WTC11 (cell line): ENCODE data around the gene CCDC57. TPM values are rescaled to one million over a fixed set of nuclear protein-coding genes. Genes with fewer than 3 reads are reported as not detected.

Source experiments
- ATAC-seq: fragments of 200-7000 bp; cut with Tn5 transposase; 2 replicates; pipeline ENCODE4 v1.10.0; 2021; ENCODE audit warnings: mild to moderate bottlenecking, moderate library complexity
- CTCF ChIA-PET: fragments of 300-600 bp; sonication (Branson Sonifier 250); formaldehyde crosslinking; loops from one replicate; lab custom pipeline; 2021; ENCODE audit warnings: antibody characterized with exemption; lab: Charles Lee
- POLR2A ChIA-PET: fragments of 350-600 bp; sonication (Branson Sonifier 250); formaldehyde crosslinking; loops from one replicate; lab custom pipeline; 2021; ENCODE audit warnings: antibody characterized with exemption; lab: Charles Lee
- DNase-seq: peaks from one replicate; pipeline ENCODE4 v3.0.0; 2021; ENCODE audit warnings: low spot score
- H3K27ac Mint-ChIP-seq: 2 replicates; pipeline ENCODE4 v1.8.0; 2021; ENCODE audit warnings: mixed read lengths
- H3K27me3 Mint-ChIP-seq: 2 replicates; pipeline ENCODE4 v1.8.0; 2021; ENCODE audit warnings: low read depth, mild to moderate bottlenecking, moderate library complexity, mixed read lengths
- H3K36me3 Mint-ChIP-seq: 2 replicates; pipeline ENCODE4 v1.8.0; 2021; ENCODE audit warnings: mixed read lengths
- H3K4me1 Mint-ChIP-seq: 2 replicates; pipeline ENCODE4 v1.8.0; 2022; ENCODE audit warnings: mixed read lengths
- H3K4me3 Mint-ChIP-seq: 2 replicates; pipeline ENCODE4 v1.8.0; 2021; ENCODE audit warnings: mild to moderate bottlenecking, moderate library complexity, mixed read lengths
- H3K9me3 Mint-ChIP-seq: 2 replicates; pipeline ENCODE4 v1.8.0; 2021; ENCODE audit warnings: mixed read lengths
- CBFB ChIP-seq: sonication (generic); formaldehyde crosslinking; IDR thresholded peaks from 2 replicates; pipeline ENCODE4 v1.8.1; 2022; ENCODE audit warnings: mild to moderate bottlenecking, low read depth, missing genetic modification reagents
- ESRRA ChIP-seq: sonication (generic); formaldehyde crosslinking; IDR thresholded peaks from 2 replicates; pipeline ENCODE4 v1.8.1; 2022; ENCODE audit warnings: mild to moderate bottlenecking, missing genetic modification reagents, borderline replicate concordance
- FOXK1 ChIP-seq: sonication (generic); formaldehyde crosslinking; IDR thresholded peaks from 2 replicates; pipeline ENCODE4 v1.8.0; 2022; ENCODE audit warnings: mild to moderate bottlenecking, moderate library complexity, missing genetic modification reagents
- MLX ChIP-seq: sonication (generic); formaldehyde crosslinking; IDR thresholded peaks from 2 replicates; pipeline ENCODE4 v1.8.1; 2023; ENCODE audit warnings: mild to moderate bottlenecking, missing genetic modification reagents, moderate library complexity
- MXD4 ChIP-seq: fragments of 250-450 bp; sonication (Bioruptor Pico); IDR thresholded peaks from 2 replicates; pipeline ENCODE4 v1.8.0; 2021; ENCODE audit warnings: mild to moderate bottlenecking, moderate library complexity, borderline replicate concordance
- NR3C1 ChIP-seq: sonication (generic); formaldehyde crosslinking; conservative IDR thresholded peaks from 2 replicates; pipeline ENCODE4 v1.8.1; 2023; ENCODE audit warnings: low read depth, mild to moderate bottlenecking, missing genetic modification reagents
- OVOL2 ChIP-seq: fragments of 250-450 bp; sonication (Bioruptor Pico); IDR thresholded peaks from 2 replicates; pipeline ENCODE4 v1.9.0; 2021; ENCODE audit warnings: mild to moderate bottlenecking, borderline replicate concordance
- PRRX2 ChIP-seq: fragments of 250-450 bp; sonication (Bioruptor Pico); IDR thresholded peaks from 2 replicates; pipeline ENCODE4 v1.8.0; 2021; ENCODE audit warnings: mild to moderate bottlenecking
- RELA ChIP-seq: sonication (generic); formaldehyde crosslinking; IDR thresholded peaks from 2 replicates; pipeline ENCODE4 v1.8.1; 2022; ENCODE audit warnings: missing genetic modification reagents, mild to moderate bottlenecking, borderline replicate concordance
- SMAD3 ChIP-seq: sonication (generic); formaldehyde crosslinking; IDR thresholded peaks from 2 replicates; pipeline ENCODE4 v1.8.0; 2022; ENCODE audit warnings: missing genetic modification reagents, mild to moderate bottlenecking, borderline replicate concordance
- SP1 ChIP-seq: sonication (generic); formaldehyde crosslinking; conservative IDR thresholded peaks from 2 replicates; pipeline ENCODE4 v1.8.1; 2022; ENCODE audit warnings: missing genetic modification reagents
- ZBTB21 ChIP-seq: sonication (generic); formaldehyde crosslinking; IDR thresholded peaks from 2 replicates; pipeline ENCODE4 v1.8.1; 2023; ENCODE audit warnings: mild to moderate bottlenecking, missing genetic modification reagents, borderline replicate concordance
- ZBTB43 ChIP-seq: sonication (generic); formaldehyde crosslinking; IDR thresholded peaks from 2 replicates; pipeline ENCODE4 v1.8.1; 2023; ENCODE audit warnings: mild to moderate bottlenecking, missing genetic modification reagents
- ZNF416 ChIP-seq: fragments of 250-450 bp; sonication (Bioruptor Pico); IDR thresholded peaks from 2 replicates; pipeline ENCODE4 v1.9.0; 2021; ENCODE audit warnings: mild to moderate bottlenecking, inconsistent platforms
- ZNF532 ChIP-seq: fragments of 250-450 bp; sonication (Bioruptor Pico); IDR thresholded peaks from 2 replicates; pipeline ENCODE4 v1.9.0; 2021; ENCODE audit warnings: mild to moderate bottlenecking, borderline replicate concordance
- total RNA-seq: library from RNA; stranded (reverse); gene quantifications from 3 replicates; pipeline ENCODE4 v1.2.3, GENCODE V29; 2021
- TF ChIP-seq, protein P1 (sequence below): sonication (generic); formaldehyde crosslinking; IDR thresholded peaks from 2 replicates; pipeline ENCODE4 v1.8.1; 2022; ENCODE audit warnings: mild to moderate bottlenecking, moderate library complexity, missing genetic modification reagents
- TF ChIP-seq, protein P2 (sequence below): sonication (generic); formaldehyde crosslinking; IDR thresholded peaks from 2 replicates; pipeline ENCODE4 v1.8.0; 2022; ENCODE audit warnings: mild to moderate bottlenecking, missing genetic modification reagents
- TF ChIP-seq, protein P3 (sequence below): fragments of 250-450 bp; sonication (Bioruptor Pico); IDR thresholded peaks from 2 replicates; pipeline ENCODE4 v1.9.0; 2021; ENCODE audit warnings: mild to moderate bottlenecking

Gene CCDC57
- total RNA-seq, 1 experiment from 2014 or later, result 20.0 TPM

- peak overlapping the region; percentile 36; the same call in 1 of the 2 replicates for H3K27ac Mint-ChIP-seq
- CTCF ChIA-PET, result interaction anchor here (1.0 to 2.8 kb wide), 11 partner anchors 11 to 130 kb away, joined by 3 to 36 read pairs (median 7); partner anchors contain the start of genes DCXR, LRRC45 and RAC3
- H3K4me1 Mint-ChIP-seq, result 0 out of 2 replicates have a peak, but pooled peaks cover 3% of the 10 kb centered on the region
- POLR2A ChIA-PET, result interaction anchor here (0.6 kb wide), 1 partner anchor 57 kb away, joined by 4 read pairs; no protein-coding TSS in a partner anchor
- no peak for TF ChIP-seq CBFB (CRISPR knock-in tag)
- TF ChIP-seq, protein P1, sequence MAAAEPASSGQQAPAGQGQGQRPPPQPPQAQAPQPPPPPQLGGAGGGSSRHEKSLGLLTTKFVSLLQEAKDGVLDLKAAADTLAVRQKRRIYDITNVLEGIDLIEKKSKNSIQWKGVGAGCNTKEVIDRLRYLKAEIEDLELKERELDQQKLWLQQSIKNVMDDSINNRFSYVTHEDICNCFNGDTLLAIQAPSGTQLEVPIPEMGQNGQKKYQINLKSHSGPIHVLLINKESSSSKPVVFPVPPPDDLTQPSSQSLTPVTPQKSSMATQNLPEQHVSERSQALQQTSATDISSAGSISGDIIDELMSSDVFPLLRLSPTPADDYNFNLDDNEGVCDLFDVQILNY, result no peak
- TF ChIP-seq FOXK1 (CRISPR knock-in tag), result no peak
- no peak for TF ChIP-seq ZNF532 (CRISPR knock-in tag)
- no peak for TF ChIP-seq MXD4 (CRISPR knock-in tag)
- no peak for TF ChIP-seq NR3C1
- no peak for TF ChIP-seq ZNF416 (CRISPR knock-in tag)
- no peak for TF ChIP-seq ESRRA (CRISPR knock-in tag)
- no peak for TF ChIP-seq SMAD3 (CRISPR knock-in tag)
- TF ChIP-seq PRRX2 (CRISPR knock-in tag), result no peak
- no peak for TF ChIP-seq ZBTB43 (CRISPR knock-in tag)
- TF ChIP-seq MLX (CRISPR knock-in tag), result no peak
- TF ChIP-seq, protein P2, sequence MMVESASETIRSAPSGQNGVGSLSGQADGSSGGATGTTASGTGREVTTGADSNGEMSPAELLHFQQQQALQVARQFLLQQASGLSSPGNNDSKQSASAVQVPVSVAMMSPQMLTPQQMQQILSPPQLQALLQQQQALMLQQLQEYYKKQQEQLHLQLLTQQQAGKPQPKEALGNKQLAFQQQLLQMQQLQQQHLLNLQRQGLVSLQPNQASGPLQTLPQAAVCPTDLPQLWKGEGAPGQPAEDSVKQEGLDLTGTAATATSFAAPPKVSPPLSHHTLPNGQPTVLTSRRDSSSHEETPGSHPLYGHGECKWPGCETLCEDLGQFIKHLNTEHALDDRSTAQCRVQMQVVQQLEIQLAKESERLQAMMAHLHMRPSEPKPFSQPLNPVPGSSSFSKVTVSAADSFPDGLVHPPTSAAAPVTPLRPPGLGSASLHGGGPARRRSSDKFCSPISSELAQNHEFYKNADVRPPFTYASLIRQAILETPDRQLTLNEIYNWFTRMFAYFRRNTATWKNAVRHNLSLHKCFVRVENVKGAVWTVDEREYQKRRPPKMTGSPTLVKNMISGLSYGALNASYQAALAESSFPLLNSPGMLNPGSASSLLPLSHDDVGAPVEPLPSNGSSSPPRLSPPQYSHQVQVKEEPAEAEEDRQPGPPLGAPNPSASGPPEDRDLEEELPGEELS (CRISPR knock-in tag), result no peak
- no peak for TF ChIP-seq ZBTB21
- TF ChIP-seq, protein P3, sequence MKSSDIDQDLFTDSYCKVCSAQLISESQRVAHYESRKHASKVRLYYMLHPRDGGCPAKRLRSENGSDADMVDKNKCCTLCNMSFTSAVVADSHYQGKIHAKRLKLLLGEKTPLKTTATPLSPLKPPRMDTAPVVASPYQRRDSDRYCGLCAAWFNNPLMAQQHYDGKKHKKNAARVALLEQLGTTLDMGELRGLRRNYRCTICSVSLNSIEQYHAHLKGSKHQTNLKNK (CRISPR knock-in tag), result no peak
- no peak for TF ChIP-seq RELA (CRISPR knock-in tag)
- TF ChIP-seq OVOL2, result no peak
- TF ChIP-seq SP1 (CRISPR knock-in tag), result no peak
- TF ChIP-seq, all 79 proteins: peak for 0
- Mint-ChIP-seq H3K27me3 (no peaks in the 10 kb centered on the region; the same call in 1 of the 2 replicates), H3K9me3 (no peaks in the 10 kb centered on the region), H3K36me3 (peaks cover 7% of the 10 kb centered on the region), H3K4me3 (no peak overlapping the region)
- DNase-seq, result no peak
- ATAC-seq, result no peak
Observed at GRCh38 chr17:82153295-82153691, 59.3 kb downstream of the CCDC57 start.
